Spleen (tissue), 7 donors: ENCODE data around the gene TUBD1.

Experiments used
- CTCF ChIP-seq, 11 experiments: fragments of 200-600 bp in 7 of 11; fragments of 450-650 bp in 4 of 11; sonication (generic) in 4 of 11; IDR thresholded peaks in 8 of 11; conservative IDR thresholded peaks in 3 of 11; 1 replicate in 7 of 11; 2 replicates in 4 of 11; pipeline versions ENCODE4 v1.4.0 to v1.8.0; 2016 to 2021; ENCODE audit warnings: antibody characterized with exemption in 11 of 11, inconsistent platforms in 4 of 11, mild to moderate bottlenecking in 1 of 11
- POLR2A ChIP-seq, 3 donors: fragments of 450-650 bp; IDR thresholded peaks; one replicate each; pipeline ENCODE4 v1.5.1; 2017; ENCODE audit warnings: antibody characterized with exemption in 3 of 3, mild to moderate bottlenecking in 1 of 3
- POLR2AphosphoS5 ChIP-seq, 3 donors: sonication (generic); formaldehyde crosslinking; IDR thresholded peaks; one replicate each; pipeline ENCODE4 v1.5.1; 2017; ENCODE audit warnings: antibody characterized with exemption in 3 of 3
- donor health status: DM: no; HTN: no; CAD: no; lungs with moderate emphysema.
- donor health status: DM: no; HTN: no; CAD: no.
- donor health status: DM: no; HTN: no; CAD: no.

- no peak for TF ChIP-seq POLR2A (IDR thresholded peaks at IDR 0.05)
- TF ChIP-seq CTCF (IDR thresholded peaks at IDR 0.05 in 8 of 11, conservative IDR thresholded peaks at IDR 0.05 in 3 of 11): no peak
- TF ChIP-seq POLR2AphosphoS5 (IDR thresholded peaks at IDR 0.05): no peak
These were observed 14.1 kb downstream of the TUBD1 start for GRCh38 chr17:59878624-59879023.
